Measurements from ENCODE around the gene HDAC2. TPM values are rescaled to one million over a fixed set of nuclear protein-coding genes. Genes with fewer than 3 reads are reported as not detected.

HDAC2 gene
- total and polyA plus RNA-seq, 3 experiments from 2014 or later = 76.8 to 121 (median 115) TPM

GRCh38 chr6:114007516-114007915 lies 36.6 kb upstream of the HDAC2 start:
- no peaks in the 10 kb centered on the region for H3K4me1 ChIP-seq (ENCODE audit: insufficient read depth, low read length)
- H3K27ac ChIP-seq (ENCODE audit: low read depth, low read length) = no peak overlapping the region
- H3K27me3 Mint-ChIP-seq = peaks cover 5 to 51% of the 10 kb centered on the region in 2 donors
- no peak overlapping the region for H3K4me3 Mint-ChIP-seq
- no peaks in the 10 kb centered on the region for H3K36me3 ChIP-seq (ENCODE audit: insufficient read depth, low read length)
- no peaks in the 10 kb centered on the region for H3K27me3 ChIP-seq (ENCODE audit: insufficient read depth, low read length, poor library complexity, severe bottlenecking)
- CTCF ChIA-PET = no interaction called here
- H3K9me3 Mint-ChIP-seq = peaks cover 0 to 3% (median 0%) of the 10 kb centered on the region in 5 donors
- H3K9me3 ChIP-seq (ENCODE audit: low read length) = no peaks in the 10 kb centered on the region
- peak in 1 of 5 donors; percentile 21 for DNase-seq
- peaks cover 12 to 14% (median 13%) of the 10 kb centered on the region in 3 donors for H3K4me1 Mint-ChIP-seq
- H3K4me3 ChIP-seq (ENCODE audit: low read length) = no peak overlapping the region
- peak overlapping the region in 2 of 8 donors; percentile 20 to 30 for H3K27ac Mint-ChIP-seq
- POLR2A ChIA-PET = no interaction called here
- H3K36me3 Mint-ChIP-seq = no peaks in the 10 kb centered on the region

- Histone ChIP-seq H3K4me1 (ENCODE audit: insufficient read depth, low read length) (no peaks in the 10 kb centered on the region), H3K4me3 (ENCODE audit: low read length) (no peak overlapping the region), H3K27me3 (ENCODE audit: insufficient read depth, low read length, poor library complexity, severe bottlenecking) (no peaks in the 10 kb centered on the region), H3K27ac (ENCODE audit: low read depth, low read length) (no peak overlapping the region), H3K9me3 (ENCODE audit: low read length) (no peaks in the 10 kb centered on the region), H3K36me3 (ENCODE audit: insufficient read depth, low read length) (no peaks in the 10 kb centered on the region)
- DNase-seq = no peak
- peaks cover 11 to 42% of the 10 kb centered on the region in 2 donors for H3K27me3 Mint-ChIP-seq
- no peaks in the 10 kb centered on the region for H3K36me3 Mint-ChIP-seq
- H3K9me3 Mint-ChIP-seq = peaks cover 0 to 3% (median 0%) of the 10 kb centered on the region in 5 donors
- H3K4me1 Mint-ChIP-seq = no peaks in the 10 kb centered on the region
- ChIA-PET CTCF (no interaction called here), POLR2A (no interaction called here)
- H3K4me3 Mint-ChIP-seq = no peak overlapping the region
- H3K27ac Mint-ChIP-seq = no peak overlapping the region
Measured at GRCh38 chr6:114001354-114001753, 30.4 kb upstream of the HDAC2 start.

- Histone ChIP-seq H3K27me3 (ENCODE audit: insufficient read depth, low read length, poor library complexity, severe bottlenecking) (no peaks in the 10 kb centered on the region), H3K36me3 (ENCODE audit: insufficient read depth, low read length) (no peaks in the 10 kb centered on the region), H3K27ac (ENCODE audit: low read depth, low read length) (no peak overlapping the region), H3K4me1 (ENCODE audit: insufficient read depth, low read length) (no peaks in the 10 kb centered on the region), H3K9me3 (ENCODE audit: low read length) (no peaks in the 10 kb centered on the region), H3K4me3 (ENCODE audit: low read length) (no peak overlapping the region)
- H3K27me3 Mint-ChIP-seq = peaks cover 13 to 32% of the 10 kb centered on the region in 2 donors
- peaks cover 0 to 3% (median 0%) of the 10 kb centered on the region in 5 donors for H3K9me3 Mint-ChIP-seq
- peaks cover 0 to 2% (median 0%) of the 10 kb centered on the region in 3 donors for H3K4me1 Mint-ChIP-seq
- DNase-seq = no peak
- POLR2A ChIA-PET = no interaction called here
- no peak overlapping the region for H3K27ac Mint-ChIP-seq
- no peaks in the 10 kb centered on the region for H3K36me3 Mint-ChIP-seq
- CTCF ChIA-PET = no interaction called here
- H3K4me3 Mint-ChIP-seq = no peak overlapping the region
Measured at GRCh38 chr6:114000069-114000468, 29.1 kb upstream of the HDAC2 start.

- no peaks in the 10 kb centered on the region for H3K9me3 Mint-ChIP-seq
- Histone ChIP-seq H3K4me1 (ENCODE audit: insufficient read depth, low read length) (no peaks in the 10 kb centered on the region), H3K9me3 (ENCODE audit: low read length) (no peaks in the 10 kb centered on the region), H3K36me3 (ENCODE audit: insufficient read depth, low read length) (no peaks in the 10 kb centered on the region), H3K4me3 (ENCODE audit: low read length) (no peak overlapping the region), H3K27me3 (ENCODE audit: insufficient read depth, low read length, poor library complexity, severe bottlenecking) (no peaks in the 10 kb centered on the region), H3K27ac (ENCODE audit: low read depth, low read length) (no peak overlapping the region)
- ChIA-PET POLR2A (no interaction called here), CTCF (no interaction called here)
- DNase-seq = no peak
- peaks cover 13 to 25% of the 10 kb centered on the region in 2 donors for H3K27me3 Mint-ChIP-seq
- H3K27ac Mint-ChIP-seq = no peak overlapping the region
- peaks cover 0 to 2% (median 0%) of the 10 kb centered on the region in 3 donors for H3K4me1 Mint-ChIP-seq
- H3K4me3 Mint-ChIP-seq = no peak overlapping the region
- no peaks in the 10 kb centered on the region for H3K36me3 Mint-ChIP-seq
Measured at GRCh38 chr6:113999284-113999683, 28.3 kb upstream of the HDAC2 start.

GRCh38 chr6:113998811-113999210 lies 27.9 kb upstream of the HDAC2 start:
- H3K27ac ChIP-seq (ENCODE audit: low read depth, low read length) = no peak overlapping the region
- no peaks in the 10 kb centered on the region for H3K36me3 ChIP-seq (ENCODE audit: insufficient read depth, low read length)
- Mint-ChIP-seq H3K4me3 (no peak overlapping the region), H3K9me3 (no peaks in the 10 kb centered on the region), H3K27me3 (peaks cover 12 to 24% of the 10 kb centered on the region in 2 donors), H3K27ac (no peak overlapping the region), H3K36me3 (no peaks in the 10 kb centered on the region), H3K4me1 (peaks cover 0 to 2% (median 0%) of the 10 kb centered on the region in 3 donors)
- H3K9me3 ChIP-seq (ENCODE audit: low read length) = no peaks in the 10 kb centered on the region
- no peak overlapping the region for H3K4me3 ChIP-seq (ENCODE audit: low read length)
- no peak for DNase-seq
- no peaks in the 10 kb centered on the region for H3K4me1 ChIP-seq (ENCODE audit: insufficient read depth, low read length)
- CTCF ChIA-PET = no interaction called here
- POLR2A ChIA-PET = no interaction called here
- no peaks in the 10 kb centered on the region for H3K27me3 ChIP-seq (ENCODE audit: insufficient read depth, low read length, poor library complexity, severe bottlenecking)

- Mint-ChIP-seq H3K27ac (no peak overlapping the region), H3K4me3 (no peak overlapping the region), H3K27me3 (peaks cover 11 to 24% of the 10 kb centered on the region in 2 donors), H3K4me1 (peaks cover 0 to 2% (median 0%) of the 10 kb centered on the region in 3 donors), H3K9me3 (no peaks in the 10 kb centered on the region), H3K36me3 (no peaks in the 10 kb centered on the region)
- Histone ChIP-seq H3K9me3 (ENCODE audit: low read length) (no peaks in the 10 kb centered on the region), H3K4me1 (ENCODE audit: insufficient read depth, low read length) (no peaks in the 10 kb centered on the region), H3K4me3 (ENCODE audit: low read length) (no peak overlapping the region), H3K27ac (ENCODE audit: low read depth, low read length) (no peak overlapping the region), H3K27me3 (ENCODE audit: insufficient read depth, low read length, poor library complexity, severe bottlenecking) (no peaks in the 10 kb centered on the region), H3K36me3 (ENCODE audit: insufficient read depth, low read length) (no peaks in the 10 kb centered on the region)
- DNase-seq = no peak
- ChIA-PET POLR2A (no interaction called here), CTCF (no interaction called here)
Measured at GRCh38 chr6:113997116-113997515, 26.2 kb upstream of the HDAC2 start.

- H3K4me3 ChIP-seq (ENCODE audit: low read length) = no peak overlapping the region
- no peaks in the 10 kb centered on the region for H3K27me3 ChIP-seq (ENCODE audit: insufficient read depth, low read length, poor library complexity, severe bottlenecking)
- Mint-ChIP-seq H3K36me3 (peaks cover 0 to 7% (median 0%) of the 10 kb centered on the region in 3 donors), H3K4me3 (no peak overlapping the region), H3K4me1 (peaks cover 0 to 2% (median 0%) of the 10 kb centered on the region in 3 donors), H3K27me3 (peaks cover 11 to 34% of the 10 kb centered on the region in 2 donors), H3K27ac (no peak overlapping the region), H3K9me3 (peaks cover 0 to 4% (median 0%) of the 10 kb centered on the region in 5 donors)
- H3K36me3 ChIP-seq (ENCODE audit: insufficient read depth, low read length) = no peaks in the 10 kb centered on the region
- no peak overlapping the region for H3K27ac ChIP-seq (ENCODE audit: low read depth, low read length)
- H3K9me3 ChIP-seq (ENCODE audit: low read length) = no peaks in the 10 kb centered on the region
- CTCF ChIA-PET = interaction anchor here (0.7 kb wide), 1 partner anchor 10 kb away, joined by 3 read pairs; no protein-coding TSS in a partner anchor
- POLR2A ChIA-PET = no interaction called here
- no peaks in the 10 kb centered on the region for H3K4me1 ChIP-seq (ENCODE audit: insufficient read depth, low read length)
- no peak for DNase-seq
Measured at GRCh38 chr6:113995634-113996033, 24.7 kb upstream of the HDAC2 start.

- Mint-ChIP-seq H3K27ac (no peak overlapping the region), H3K4me1 (peaks cover 0 to 2% (median 0%) of the 10 kb centered on the region in 3 donors), H3K36me3 (peaks cover 0 to 12% (median 0%) of the 10 kb centered on the region in 3 donors), H3K9me3 (peaks cover 0 to 6% (median 3%) of the 10 kb centered on the region in 5 donors), H3K27me3 (peaks cover 9 to 40% of the 10 kb centered on the region in 2 donors), H3K4me3 (no peak overlapping the region)
- peak in 1 of 5 donors; percentile 15 for DNase-seq
- Histone ChIP-seq H3K4me3 (ENCODE audit: low read length) (no peak overlapping the region), H3K27ac (ENCODE audit: low read depth, low read length) (no peak overlapping the region), H3K27me3 (ENCODE audit: insufficient read depth, low read length, poor library complexity, severe bottlenecking) (no peaks in the 10 kb centered on the region), H3K4me1 (ENCODE audit: insufficient read depth, low read length) (no peaks in the 10 kb centered on the region), H3K36me3 (ENCODE audit: insufficient read depth, low read length) (no peaks in the 10 kb centered on the region), H3K9me3 (ENCODE audit: low read length) (no peaks in the 10 kb centered on the region)
- CTCF ChIA-PET = interaction anchor here (0.7 kb wide), 1 partner anchor 11 kb away, joined by 3 read pairs; no protein-coding TSS in a partner anchor
- POLR2A ChIA-PET = no interaction called here
Measured at GRCh38 chr6:113994934-113995342, 24.0 kb upstream of the HDAC2 start.

Data from CD8-positive, alpha-beta memory T cell (primary cell).